GM19438 (cell line): ENCODE results near the gene CTAG2.
"Not testable (repeated sequence)": the region's sequence is repeated elsewhere in the genome, so short reads cannot be mapped to it uniquely, and the experiment has no call there.

ENCODE experiments used
- ATAC-seq: cut with Tn5 transposase; IDR thresholded peaks from one replicate; pipeline ENCODE4 v1.9.1; 2021; ENCODE audit warnings: low read depth; ENCODE audit not compliant: unreplicated experiment

The CTAG2 gene

GRCh38 chrX:154649503-154650220, 3.7 kb downstream of the CTAG2 start:
- no peak for ATAC-seq

- no peak for ATAC-seq
These were observed 4.4 kb downstream of the CTAG2 start for GRCh38 chrX:154648931-154649330.

GRCh38 chrX:154645745-154646378, 7.5 kb downstream of the CTAG2 start:
- not testable (repeated sequence) for ATAC-seq

GRCh38 chrX:154643708-154644107, 9.7 kb downstream of the CTAG2 start:
- ATAC-seq, result not testable (repeated sequence)

GRCh38 chrX:154641740-154642139, 11.6 kb downstream of the CTAG2 start:
- ATAC-seq, result not testable (repeated sequence)

- ATAC-seq, result not testable (repeated sequence)
These were observed 19.7 kb downstream of the CTAG2 start for GRCh38 chrX:154633661-154634060.

- not testable (repeated sequence) for ATAC-seq
These were observed 22.4 kb downstream of the CTAG2 start for GRCh38 chrX:154630949-154631348.

GRCh38 chrX:154628960-154629359, 24.4 kb downstream of the CTAG2 start:
- not testable (repeated sequence) for ATAC-seq

- not testable (repeated sequence) for ATAC-seq
These were observed 32.5 kb downstream of the CTAG2 start for GRCh38 chrX:154620767-154621414.

GRCh38 chrX:154619182-154619581, 34.2 kb downstream of the CTAG2 start, which contains the start of gene CTAG1B:
Gene CTAG1B, minus strand, starts transcription at chrX:154619282. Its CDS starts 64 bp downstream, at chrX:154619218.
- ATAC-seq, result not testable (repeated sequence)

- not testable (repeated sequence) for ATAC-seq
These were observed 39.8 kb downstream of the CTAG2 start for GRCh38 chrX:154613586-154613985.

- ATAC-seq, result not testable (repeated sequence)
These were observed 42.2 kb downstream of the CTAG2 start for GRCh38 chrX:154611146-154611545.

GRCh38 chrX:154608823-154609222, 44.6 kb downstream of the CTAG2 start:
- ATAC-seq, result not testable (repeated sequence)

GRCh38 chrX:154607976-154608375, 45.4 kb downstream of the CTAG2 start:
- ATAC-seq, result not testable (repeated sequence)

- no peak for ATAC-seq
These were observed 46.0 kb downstream of the CTAG2 start for GRCh38 chrX:154607370-154607769.

GRCh38 chrX:154605566-154605965, 47.8 kb downstream of the CTAG2 start:
- ATAC-seq, result no peak

GRCh38 chrX:154603438-154604430, 49.6 kb downstream of the CTAG2 start:
- ATAC-seq, result no peak

- ATAC-seq, result no peak
These were observed 50.5 kb downstream of the CTAG2 start for GRCh38 chrX:154602766-154603437.

- ATAC-seq, result no peak
These were observed 51.2 kb downstream of the CTAG2 start for GRCh38 chrX:154602226-154602625.
